Fibroblast of lung (primary cell): ENCODE data around the gene FAM120AOS. TPM values are rescaled to one million over a fixed set of nuclear protein-coding genes. Genes with fewer than 3 reads are reported as not detected.

Source experiments
- DNase-seq, 2 donors: peaks; one replicate each; pipeline versions ENCODE4 v3.0.0 to v3.0.0-alpha.2; 2010; ENCODE audit warnings: low read depth in 2 of 2
- H2AFZ ChIP-seq: 2 replicates; pipeline ENCODE4 v1.5.1; 2012; ENCODE audit warnings: low read length, control low read depth, inconsistent platforms
- H3K27ac ChIP-seq: 2 replicates; pipeline ENCODE4 v1.5.1; 2011; ENCODE audit warnings: low read length, control low read depth; ENCODE audit not compliant: insufficient read depth
- H3K27me3 ChIP-seq: 2 replicates; pipeline ENCODE4 v1.5.1; 2011; ENCODE audit warnings: mild to moderate bottlenecking, low read length; ENCODE audit not compliant: control insufficient read depth, insufficient read depth
- H3K36me3 ChIP-seq: 2 replicates; pipeline ENCODE4 v1.5.1; 2011; ENCODE audit warnings: low read length; ENCODE audit not compliant: control insufficient read depth, insufficient read depth
- H3K4me1 ChIP-seq: 2 replicates; pipeline ENCODE4 v1.5.1; 2011; ENCODE audit warnings: low read length; ENCODE audit not compliant: control insufficient read depth, insufficient read depth; ENCODE audit errors: extremely low read depth
- H3K4me2 ChIP-seq: 2 replicates; pipeline ENCODE4 v1.5.1; 2011; ENCODE audit warnings: low read length, control low read depth; ENCODE audit not compliant: insufficient read depth; ENCODE audit errors: extremely low read depth
- H3K4me3 ChIP-seq, 4 experiments: fragments of 200-600 bp in 1 of 4; sonication (generic) in 1 of 4; replicated peaks in 1 of 4; 2 replicates each; pipeline ENCODE4 v1.5.1; 2011 to 2016; ENCODE audit warnings: low read length in 4 of 4, low read depth in 3 of 4, mild to moderate bottlenecking in 3 of 4, control low read depth in 2 of 4, inconsistent platforms in 1 of 4, mixed read lengths in 1 of 4; ENCODE audit not compliant: insufficient read depth in 1 of 4; ENCODE audit errors: control extremely low read depth in 1 of 4
- H3K79me2 ChIP-seq: 2 replicates; pipeline ENCODE4 v1.5.1; 2012; ENCODE audit warnings: mild to moderate bottlenecking, low read length, inconsistent platforms; ENCODE audit not compliant: control insufficient read depth, insufficient read depth
- H3K9ac ChIP-seq: 2 replicates; pipeline ENCODE4 v1.5.1; 2011; ENCODE audit warnings: mild to moderate bottlenecking, low read length, control low read depth; ENCODE audit not compliant: insufficient read depth
- H3K9me3 ChIP-seq: 2 replicates; pipeline ENCODE4 v1.5.1; 2012; ENCODE audit warnings: low read depth, low read length; ENCODE audit not compliant: control insufficient read depth, insufficient read depth
- H4K20me1 ChIP-seq: 2 replicates; pipeline ENCODE4 v1.5.1; 2011; ENCODE audit warnings: low read length; ENCODE audit not compliant: control insufficient read depth, insufficient read depth; ENCODE audit errors: extremely low read depth
- EZH2 ChIP-seq: IDR thresholded peaks from 2 replicates; pipeline ENCODE4 v1.5.1; 2012; ENCODE audit warnings: low read length, control low read depth, mild to moderate bottlenecking; ENCODE audit errors: missing control alignments
- polyA plus RNA-seq, 2 donors: library from polyadenylated mRNA; depleted of rRNA in 1 of 2; stranded (reverse) in 1 of 2; unstranded in 1 of 2; fragments of >200 nt; gene quantifications; 2 replicates each; pipeline ENCODE4 v1.2.1, GENCODE V29; 2011 to 2012; ENCODE audit warnings: missing spikeins in 1 of 2
- total RNA-seq: library from RNA; depleted of rRNA; stranded (reverse); fragments of >200 nt; gene quantifications from 2 replicates; pipeline ENCODE4 v1.2.1, GENCODE V29; 2014
- TF ChIP-seq, protein P1 (sequence below), 2 donors: IDR thresholded peaks in 1 of 2; conservative IDR thresholded peaks in 1 of 2; 1 replicate in 1 of 2; 2 replicates in 1 of 2; pipeline ENCODE4 v1.5.1; 2011 to 2012; ENCODE audit warnings: low read length in 2 of 2, control low read depth in 1 of 2, inconsistent platforms in 1 of 2, low read depth in 1 of 2, mild to moderate bottlenecking in 1 of 2

FAM120AOS gene
- total and polyA plus RNA-seq, 2 donors (not counting 1 experiment from before 2014, with no cell fraction given) = 38.8 to 44.1 TPM

DNA sequence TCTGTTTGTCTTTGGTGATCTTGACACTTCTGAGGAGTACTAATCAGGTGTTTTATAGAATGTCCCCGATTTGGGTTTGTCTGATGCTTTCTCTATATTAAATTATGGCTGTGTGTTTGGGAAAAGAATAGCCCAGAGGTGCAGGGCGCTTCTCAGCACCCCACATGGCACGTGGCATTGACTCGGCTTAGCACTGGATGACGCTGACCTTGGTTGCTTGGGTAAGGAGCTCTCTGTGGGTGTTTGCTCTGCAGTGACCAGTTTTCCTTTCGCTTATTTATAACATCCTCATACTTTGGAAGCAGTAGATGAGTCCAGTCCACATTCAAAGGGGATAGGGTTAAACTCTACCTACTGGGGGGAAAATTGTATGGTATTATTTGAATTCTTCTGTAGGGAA is 12.5 kb upstream of the FAM120AOS start:
- DNase-seq = no peak
- no peaks in the 10 kb centered on the region for H3K27me3 ChIP-seq
- H3K36me3 ChIP-seq = no peaks in the 10 kb centered on the region
- H4K20me1 ChIP-seq = no peaks in the 10 kb centered on the region
- no peak overlapping the region for H3K4me2 ChIP-seq
- no peaks in the 10 kb centered on the region for H3K9me3 ChIP-seq
- H3K4me1 ChIP-seq = peaks cover 5% of the 10 kb centered on the region
- H3K9ac ChIP-seq = no peak overlapping the region
- H3K79me2 ChIP-seq = peaks cover 94% of the 10 kb centered on the region
- no peak for TF ChIP-seq EZH2
- TF ChIP-seq, protein P1, sequence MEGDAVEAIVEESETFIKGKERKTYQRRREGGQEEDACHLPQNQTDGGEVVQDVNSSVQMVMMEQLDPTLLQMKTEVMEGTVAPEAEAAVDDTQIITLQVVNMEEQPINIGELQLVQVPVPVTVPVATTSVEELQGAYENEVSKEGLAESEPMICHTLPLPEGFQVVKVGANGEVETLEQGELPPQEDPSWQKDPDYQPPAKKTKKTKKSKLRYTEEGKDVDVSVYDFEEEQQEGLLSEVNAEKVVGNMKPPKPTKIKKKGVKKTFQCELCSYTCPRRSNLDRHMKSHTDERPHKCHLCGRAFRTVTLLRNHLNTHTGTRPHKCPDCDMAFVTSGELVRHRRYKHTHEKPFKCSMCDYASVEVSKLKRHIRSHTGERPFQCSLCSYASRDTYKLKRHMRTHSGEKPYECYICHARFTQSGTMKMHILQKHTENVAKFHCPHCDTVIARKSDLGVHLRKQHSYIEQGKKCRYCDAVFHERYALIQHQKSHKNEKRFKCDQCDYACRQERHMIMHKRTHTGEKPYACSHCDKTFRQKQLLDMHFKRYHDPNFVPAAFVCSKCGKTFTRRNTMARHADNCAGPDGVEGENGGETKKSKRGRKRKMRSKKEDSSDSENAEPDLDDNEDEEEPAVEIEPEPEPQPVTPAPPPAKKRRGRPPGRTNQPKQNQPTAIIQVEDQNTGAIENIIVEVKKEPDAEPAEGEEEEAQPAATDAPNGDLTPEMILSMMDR (conservative IDR thresholded peaks at IDR 0.05 in 1 of 2, IDR thresholded peaks at IDR 0.05 in 1 of 2; ENCODE audit: low read depth in 1 of 2, low read length in 2 of 2) = no peak
- H3K4me3 ChIP-seq = no peak overlapping the region
- no peak overlapping the region for H3K27ac ChIP-seq
- no peak overlapping the region for H2AFZ ChIP-seq

DNA sequence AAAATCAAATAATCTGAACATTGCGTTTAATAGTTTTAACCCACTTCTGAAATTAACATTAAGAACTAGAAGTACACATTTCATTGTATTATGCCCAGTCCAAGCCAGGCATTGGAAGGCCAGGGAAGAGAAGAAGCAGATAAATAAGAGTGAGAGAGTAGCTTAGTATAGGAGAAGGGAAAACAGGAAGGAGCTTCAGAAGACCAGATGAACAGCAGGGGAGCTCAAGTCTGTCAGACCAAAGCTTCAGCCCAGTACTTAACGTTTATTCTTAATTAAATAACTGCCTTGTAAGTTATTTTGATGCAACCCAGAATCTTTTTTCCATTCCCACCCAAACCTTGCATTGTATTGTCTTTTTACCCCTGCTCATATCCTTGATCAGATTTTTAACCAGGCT is 11.5 kb upstream of the FAM120AOS start:
- Histone ChIP-seq H3K9ac (no peak overlapping the region), H3K79me2 (peaks cover 93% of the 10 kb centered on the region), H2AFZ (no peak overlapping the region), H3K36me3 (no peaks in the 10 kb centered on the region), H3K27me3 (no peaks in the 10 kb centered on the region), H3K4me2 (no peak overlapping the region), H4K20me1 (no peaks in the 10 kb centered on the region), H3K4me3 (no peak overlapping the region), H3K4me1 (peaks cover 5% of the 10 kb centered on the region), H3K9me3 (no peaks in the 10 kb centered on the region), H3K27ac (no peak overlapping the region)
- no peak for DNase-seq
- TF ChIP-seq, protein P1 (conservative IDR thresholded peaks at IDR 0.05 in 1 of 2, IDR thresholded peaks at IDR 0.05 in 1 of 2; ENCODE audit: low read depth in 1 of 2, low read length in 2 of 2) = no peak
- no peak for TF ChIP-seq EZH2

DNA sequence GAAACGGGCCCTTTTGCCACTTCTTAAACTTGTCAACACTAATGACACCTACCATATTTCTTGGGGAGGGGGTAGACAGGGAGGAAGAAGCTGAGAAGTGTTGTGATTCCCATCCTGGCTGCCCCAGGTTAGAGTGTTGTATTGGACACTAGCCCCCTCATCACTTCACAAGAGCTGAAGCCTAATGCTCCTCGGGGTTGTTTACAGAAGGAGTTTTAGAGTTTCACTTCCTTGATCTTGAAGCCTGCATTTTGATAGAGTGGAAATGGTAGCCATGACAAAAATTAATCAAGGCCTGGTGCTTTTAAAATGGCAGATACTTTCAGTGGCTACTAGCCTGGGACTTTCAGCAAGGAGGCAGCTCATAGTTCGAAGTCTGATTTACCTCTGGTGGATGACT is 11.0 kb upstream of the FAM120AOS start:
- Histone ChIP-seq H3K4me2 (no peak overlapping the region), H2AFZ (no peak overlapping the region), H3K36me3 (no peaks in the 10 kb centered on the region), H3K4me3 (no peak overlapping the region), H3K79me2 (peaks cover 95% of the 10 kb centered on the region), H4K20me1 (no peaks in the 10 kb centered on the region), H3K9me3 (no peaks in the 10 kb centered on the region), H3K27ac (no peak overlapping the region), H3K9ac (no peak overlapping the region), H3K27me3 (no peaks in the 10 kb centered on the region), H3K4me1 (peaks cover 5% of the 10 kb centered on the region)
- DNase-seq = no peak
- TF ChIP-seq, protein P1 (conservative IDR thresholded peaks at IDR 0.05 in 1 of 2, IDR thresholded peaks at IDR 0.05 in 1 of 2; ENCODE audit: low read depth in 1 of 2, low read length in 2 of 2) = no peak
- TF ChIP-seq EZH2 = no peak
